Stimulated activated CD4-positive, alpha-beta T cell treated with anti-CD3 and anti-CD28 coated beads, Interleukin-4, amount 100 ng/mL, for 4 hours (primary cell): ENCODE results near the gene WDTC1.

Experiments
- DNase-seq, 2 experiments: peaks; one replicate each; pipeline ENCODE4 v3.0.0-alpha.2; 2020

Gene WDTC1

DNA sequence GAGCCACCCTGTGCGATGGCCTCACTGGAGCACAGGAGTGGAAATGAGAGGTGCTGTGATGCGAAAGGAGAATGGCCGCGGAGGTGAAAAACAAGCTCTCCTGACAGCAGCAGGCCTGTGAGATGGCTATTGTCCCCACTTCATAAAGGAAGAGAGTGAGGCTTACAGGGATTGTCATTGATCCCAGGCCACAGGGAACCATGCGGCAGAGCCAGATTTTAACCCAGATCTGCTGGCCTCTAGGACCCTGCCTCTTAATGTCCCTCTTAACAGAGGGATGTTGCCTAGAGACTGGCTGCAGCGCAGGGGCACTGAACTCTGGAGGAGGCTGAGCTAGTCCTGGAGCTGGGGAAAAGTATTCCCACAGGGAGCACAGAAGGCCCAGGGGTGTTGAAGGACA lies 104.3 kb downstream of the WDTC1 start:
- DNase-seq, result no peak

DNA sequence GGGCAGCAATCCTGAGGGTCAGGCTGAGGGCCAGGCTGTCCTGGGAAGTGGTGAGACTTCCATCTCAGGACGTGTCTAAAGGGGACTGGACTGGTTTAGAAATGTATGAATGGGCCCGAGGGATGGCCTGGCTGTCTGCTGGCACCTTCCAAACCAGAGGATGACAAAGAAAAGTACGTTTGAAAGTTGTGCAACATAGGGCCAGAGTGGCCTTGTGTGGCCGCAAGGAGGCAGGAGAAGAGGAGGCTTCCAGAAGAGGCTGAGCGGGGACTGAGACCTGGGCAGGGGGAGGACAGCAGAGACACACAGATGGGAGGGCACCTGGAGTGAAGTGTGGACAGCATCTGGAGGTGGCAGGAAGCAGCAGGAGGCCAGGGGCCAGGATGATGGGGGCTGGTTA lies 104.8 kb downstream of the WDTC1 start:
- no peak for DNase-seq

DNA sequence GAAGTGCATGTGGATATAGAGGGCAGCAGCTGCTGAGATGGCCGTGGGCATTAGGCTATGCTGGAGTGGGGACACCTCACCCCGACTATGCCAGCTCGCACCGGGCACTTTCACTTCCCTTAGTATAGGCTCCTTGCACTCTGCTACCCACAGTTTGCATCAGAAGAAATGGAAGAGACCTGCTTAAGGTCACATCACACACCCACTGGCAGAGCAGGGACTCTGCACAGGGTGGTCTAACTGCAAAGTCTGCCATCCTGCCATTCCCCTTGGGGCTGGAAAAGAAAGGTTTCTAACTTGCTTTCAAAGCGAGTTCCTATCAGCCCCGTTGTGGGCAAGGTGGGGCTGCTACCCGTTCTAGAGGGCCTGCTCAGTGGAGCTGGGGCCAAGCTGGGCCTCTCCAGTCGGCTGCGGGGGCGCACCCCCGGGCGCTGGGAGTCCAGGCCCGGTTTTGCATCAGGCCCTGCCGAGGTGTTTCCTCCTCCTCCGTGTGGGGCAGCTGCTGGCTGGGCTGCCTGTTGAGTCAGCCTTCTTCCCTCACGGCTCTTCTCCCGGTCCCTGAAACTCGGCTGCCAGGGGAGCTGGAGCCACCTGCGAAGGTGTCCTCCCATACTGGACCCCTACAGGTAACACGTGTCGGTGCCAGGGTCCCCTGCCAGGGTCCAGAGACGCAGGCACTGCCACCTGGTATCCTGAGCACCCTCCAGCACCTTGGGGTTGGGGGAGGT lies 107.3 kb downstream of the WDTC1 start, which contains the start of gene SYTL1:
SYTL1 (plus strand) TSS at position 498 of the 728 bp plus-strand sequence. CDS start 3,313 bp downstream, outside the sequence.
- DNase-seq, result peak; percentile 48 to 49

DNA sequence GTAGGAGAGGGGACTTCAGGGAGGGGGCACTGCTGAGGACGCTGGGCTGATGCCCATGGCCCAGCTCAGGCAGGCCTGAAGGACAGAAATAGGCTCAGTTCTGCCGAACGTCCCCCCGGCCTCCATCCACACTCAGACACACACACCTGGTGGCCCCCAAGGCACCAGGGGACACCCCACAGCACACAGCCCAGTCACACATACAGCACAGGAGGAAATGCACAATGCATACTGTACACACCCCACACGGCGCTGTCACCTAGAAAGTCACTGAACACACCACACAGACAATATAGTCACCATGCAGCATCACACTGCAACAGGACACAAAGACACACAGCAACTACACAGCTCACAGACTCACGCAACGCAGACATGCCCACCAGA lies 108.0 kb downstream of the WDTC1 start:
- DNase-seq, result peak; percentile 27 to 32

DNA sequence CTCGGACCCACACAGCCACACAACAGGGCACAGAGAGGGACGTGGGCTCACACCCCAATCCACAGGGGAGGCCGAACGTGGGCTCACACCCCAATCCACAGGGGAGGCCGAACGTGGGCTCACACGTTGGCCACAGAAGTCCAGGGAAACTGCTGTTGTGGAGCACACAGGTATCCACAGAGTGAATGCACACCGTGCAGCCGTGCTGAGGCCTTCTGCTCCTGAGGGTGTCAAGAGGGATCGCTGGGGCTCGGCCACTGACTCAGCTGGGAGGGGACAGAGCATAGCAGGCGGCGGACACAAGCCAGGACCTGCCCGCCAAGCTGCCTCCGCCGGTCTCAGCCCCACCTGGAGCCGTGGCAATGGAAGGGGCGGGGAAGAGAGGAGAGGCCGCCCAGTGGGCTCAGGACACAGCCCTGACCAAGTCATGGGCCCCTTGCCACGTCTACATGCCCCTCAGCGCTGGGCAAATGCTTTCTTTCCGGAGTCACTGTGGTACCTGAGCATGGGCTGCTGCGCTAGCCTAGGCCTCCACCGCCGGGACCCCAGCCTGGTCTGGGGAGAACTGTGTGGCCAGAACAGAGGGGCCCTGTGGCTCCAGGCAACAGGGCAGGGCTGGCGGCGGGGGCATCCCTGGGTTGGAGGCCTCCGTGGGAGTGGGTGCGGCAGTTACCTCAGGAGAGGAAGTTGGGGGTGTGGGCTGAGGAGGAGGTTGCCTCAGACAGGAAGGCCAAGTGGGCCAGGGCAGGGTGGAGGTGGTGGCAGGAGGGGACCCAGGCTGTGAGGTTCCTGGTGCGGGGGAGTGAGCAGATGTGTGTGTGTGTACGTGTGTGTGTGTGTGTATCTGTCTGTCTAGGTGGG lies 108.6 kb downstream of the WDTC1 start:
- peak; percentile 54 to 85 for DNase-seq

DNA sequence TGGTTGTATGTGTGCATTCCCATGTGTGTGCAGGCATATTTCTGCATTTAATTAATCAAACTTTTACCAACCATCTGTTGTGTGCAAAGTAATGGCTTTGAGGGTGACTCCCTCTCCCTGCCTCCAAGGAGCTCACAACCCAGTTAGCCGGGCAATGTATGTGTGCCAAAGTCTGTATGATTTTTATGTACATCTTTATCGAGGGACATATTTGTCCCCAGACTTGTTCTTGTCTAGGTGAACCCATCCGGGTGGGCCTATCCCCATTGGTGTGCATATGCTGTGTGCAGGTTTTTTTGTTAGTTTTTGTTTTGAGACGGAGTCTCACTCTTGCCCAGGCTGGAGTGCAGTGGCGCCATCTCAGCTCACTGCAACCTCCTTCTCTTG lies 109.2 kb downstream of the WDTC1 start:
- DNase-seq, result no peak

DNA sequence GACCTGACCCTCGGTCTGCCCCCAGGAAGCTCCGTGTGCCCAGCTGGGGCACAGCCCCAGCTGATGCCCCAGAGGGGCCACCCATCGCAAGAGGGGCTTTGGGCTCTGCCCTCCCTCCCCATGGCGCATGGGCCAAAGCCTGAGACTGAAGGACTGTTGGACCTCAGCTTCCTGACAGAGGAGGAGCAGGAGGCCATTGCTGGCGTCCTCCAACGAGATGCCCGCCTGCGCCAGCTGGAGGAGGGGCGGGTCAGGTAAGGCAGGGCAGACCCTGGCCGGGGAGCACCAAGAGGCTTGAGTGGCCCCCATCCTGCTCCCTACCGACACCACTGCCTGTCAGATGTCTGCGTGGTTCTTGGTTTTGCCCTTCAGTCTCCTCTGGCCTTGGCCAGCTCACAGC lies 110.8 kb downstream of the WDTC1 start:
- DNase-seq, result no peak

DNA sequence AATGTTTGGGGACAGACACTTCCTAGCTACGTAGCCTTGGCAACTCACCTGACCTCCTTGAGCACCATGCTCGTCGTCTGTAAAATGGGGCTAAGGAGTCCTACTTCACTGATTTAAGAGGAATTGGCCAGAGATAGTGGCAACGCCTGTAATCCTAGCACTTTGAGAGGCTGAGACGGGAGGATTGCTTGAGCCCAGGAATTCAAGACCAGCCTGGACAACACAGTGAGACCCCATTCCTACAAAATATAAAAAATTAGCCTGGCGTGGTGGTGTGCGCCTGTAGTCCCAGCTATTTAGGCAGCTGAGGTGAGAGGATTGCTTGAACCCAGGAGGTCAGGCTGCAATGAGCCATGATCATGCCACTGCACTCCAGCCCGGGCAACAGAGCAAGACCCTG lies 111.9 kb downstream of the WDTC1 start:
- no peak for DNase-seq

DNA sequence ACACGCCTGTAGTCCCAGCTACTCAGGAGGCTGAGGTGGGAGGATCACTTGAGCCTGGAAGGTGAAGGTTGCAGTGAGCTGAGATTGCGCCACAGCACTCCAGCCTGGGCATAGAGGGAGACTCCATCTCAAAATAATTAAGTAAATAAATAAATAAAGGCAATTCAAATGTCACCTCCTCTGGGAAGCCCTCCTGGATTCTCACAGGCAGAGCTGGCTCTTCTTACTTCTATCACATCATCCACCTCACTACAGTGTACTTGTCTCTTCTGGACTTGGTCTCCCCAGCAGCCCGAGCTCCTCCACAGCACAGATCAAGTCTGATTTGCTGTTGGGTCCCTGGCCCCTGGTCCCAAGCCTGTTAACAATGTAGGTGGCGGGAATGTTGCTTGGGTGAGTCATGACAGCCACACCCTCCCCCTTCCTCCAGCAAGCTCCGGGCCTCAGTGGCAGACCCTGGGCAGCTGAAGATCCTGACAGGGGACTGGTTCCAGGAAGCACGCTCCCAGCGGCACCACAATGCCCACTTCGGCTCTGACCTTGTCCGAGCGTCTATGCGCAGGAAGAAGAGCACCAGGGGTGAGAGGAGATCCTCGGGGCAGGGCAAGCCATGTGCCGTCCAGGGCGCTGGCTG lies 112.7 kb downstream of the WDTC1 start:
- DNase-seq, result no peak

DNA sequence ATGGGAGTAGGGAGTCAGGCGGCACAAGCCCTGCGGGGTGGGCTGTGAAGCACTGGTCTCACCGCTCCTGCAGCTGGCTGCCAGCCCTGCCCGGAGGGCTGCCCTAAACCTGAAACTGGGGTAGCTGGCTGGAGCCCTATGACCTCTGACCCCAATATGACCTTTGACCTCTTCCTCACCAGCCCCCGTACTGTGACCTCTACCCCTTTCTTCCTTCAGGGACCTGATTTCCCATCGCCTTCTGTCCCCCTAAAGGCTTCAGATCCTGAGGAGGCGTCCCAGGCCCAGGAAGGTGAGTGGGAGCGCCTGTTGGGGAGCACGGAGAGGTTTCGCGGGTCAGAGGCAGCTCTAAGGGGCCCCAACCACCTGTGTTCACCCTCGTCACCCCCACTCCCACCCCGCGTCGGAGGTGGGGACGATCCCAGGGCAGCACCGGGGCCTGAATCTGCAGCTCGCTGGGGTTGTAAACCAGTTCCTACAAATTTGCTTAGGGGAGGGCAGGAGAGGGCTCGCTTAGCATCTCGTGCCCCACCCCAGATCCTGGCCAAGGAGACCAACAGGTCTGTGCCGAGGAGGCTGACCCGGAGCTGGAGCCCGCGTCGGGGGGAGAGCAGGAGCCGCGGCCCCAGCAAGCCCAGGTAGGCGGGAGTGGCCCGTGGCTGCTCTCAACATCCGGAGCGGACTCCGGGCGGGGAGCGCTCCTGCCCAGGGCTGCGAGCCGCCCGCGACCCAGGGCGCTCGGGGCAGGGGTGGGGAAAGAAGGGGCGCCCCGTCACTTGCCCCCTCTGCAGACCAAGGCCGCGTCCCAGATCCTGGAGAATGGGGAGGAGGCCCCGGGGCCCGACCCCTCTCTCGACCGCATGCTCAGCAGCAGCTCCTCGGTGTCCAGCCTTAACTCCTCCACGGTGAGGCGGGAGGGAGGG lies 114.7 kb downstream of the WDTC1 start:
- peak in 1 of 2 experiments; percentile 27 for DNase-seq

DNA sequence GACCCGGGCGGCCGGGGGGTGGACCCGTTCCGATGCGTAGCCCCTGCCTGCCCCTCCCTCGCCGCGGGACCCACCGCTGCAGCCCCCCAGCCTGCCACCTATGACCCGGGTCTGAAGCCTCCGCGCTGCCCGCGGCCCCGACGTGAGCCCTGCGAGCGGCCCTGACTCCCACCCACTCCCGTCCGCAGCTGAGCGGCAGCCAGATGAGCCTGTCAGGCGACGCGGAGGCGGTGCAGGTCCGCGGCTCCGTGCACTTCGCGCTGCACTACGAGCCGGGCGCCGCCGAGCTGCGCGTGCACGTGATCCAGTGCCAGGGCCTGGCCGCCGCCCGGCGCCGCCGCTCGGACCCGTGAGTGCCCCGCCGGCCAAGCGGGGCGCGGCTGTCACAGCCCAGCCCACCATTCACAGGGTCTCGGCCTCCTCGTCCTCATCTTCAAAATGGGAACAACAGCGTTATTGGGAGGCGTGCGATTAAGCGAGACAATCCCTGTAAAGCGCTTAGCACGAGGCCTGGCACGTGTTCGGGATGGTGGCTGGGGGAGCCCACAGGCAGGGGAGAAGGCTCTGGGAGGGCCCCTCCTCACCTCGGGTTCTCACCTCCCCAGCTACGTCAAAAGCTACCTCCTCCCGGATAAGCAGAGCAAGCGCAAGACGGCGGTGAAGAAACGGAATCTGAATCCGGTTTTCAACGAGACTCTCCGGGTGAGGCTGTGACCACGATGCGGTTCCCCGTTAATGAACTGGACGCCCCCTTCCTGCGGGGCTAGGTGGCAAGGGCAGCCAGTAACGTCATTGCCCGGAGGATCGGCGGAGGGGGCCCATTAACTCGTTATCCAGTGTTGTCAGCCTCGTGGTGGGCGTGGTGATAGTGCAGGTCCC lies 115.6 kb downstream of the WDTC1 start:
- DNase-seq, result no peak

DNA sequence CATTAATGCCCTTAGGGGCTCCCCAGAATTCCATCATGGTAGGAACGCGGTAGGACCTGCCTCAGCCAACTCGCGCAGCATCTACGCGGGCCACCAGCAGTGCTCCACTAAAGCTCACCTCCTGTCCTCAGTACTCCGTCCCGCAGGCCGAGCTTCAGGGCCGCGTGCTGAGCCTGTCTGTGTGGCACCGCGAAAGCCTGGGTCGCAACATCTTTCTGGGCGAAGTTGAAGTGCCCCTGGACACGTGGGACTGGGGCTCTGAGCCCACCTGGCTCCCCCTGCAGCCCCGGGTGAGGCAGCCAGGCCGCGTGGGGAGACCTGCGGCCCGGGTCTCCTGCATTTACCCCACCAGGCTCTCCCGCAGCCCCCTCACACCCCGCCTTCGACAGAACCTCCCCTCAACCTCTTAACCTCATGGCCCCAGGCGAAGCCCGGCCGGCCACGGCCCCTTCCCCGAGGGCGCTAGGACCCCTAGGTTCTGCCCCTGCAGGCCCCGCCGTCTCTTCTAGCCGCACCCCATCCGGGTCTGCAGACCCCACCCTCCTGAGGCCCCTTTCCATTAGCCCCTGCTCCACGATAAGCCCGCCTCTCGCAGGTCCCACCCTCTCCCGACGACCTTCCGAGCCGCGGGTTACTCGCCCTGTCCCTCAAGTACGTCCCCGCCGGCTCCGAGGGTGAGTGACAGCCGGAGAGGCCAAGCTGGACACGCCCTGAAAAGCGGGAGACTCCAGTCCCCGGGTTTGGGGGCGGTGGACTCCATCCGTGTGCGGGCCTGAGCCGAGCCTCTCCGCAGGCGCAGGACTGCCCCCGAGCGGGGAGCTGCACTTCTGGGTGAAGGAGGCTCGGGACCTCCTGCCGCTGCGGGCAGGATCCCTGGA lies 116.5 kb downstream of the WDTC1 start:
- no peak for DNase-seq

DNA sequence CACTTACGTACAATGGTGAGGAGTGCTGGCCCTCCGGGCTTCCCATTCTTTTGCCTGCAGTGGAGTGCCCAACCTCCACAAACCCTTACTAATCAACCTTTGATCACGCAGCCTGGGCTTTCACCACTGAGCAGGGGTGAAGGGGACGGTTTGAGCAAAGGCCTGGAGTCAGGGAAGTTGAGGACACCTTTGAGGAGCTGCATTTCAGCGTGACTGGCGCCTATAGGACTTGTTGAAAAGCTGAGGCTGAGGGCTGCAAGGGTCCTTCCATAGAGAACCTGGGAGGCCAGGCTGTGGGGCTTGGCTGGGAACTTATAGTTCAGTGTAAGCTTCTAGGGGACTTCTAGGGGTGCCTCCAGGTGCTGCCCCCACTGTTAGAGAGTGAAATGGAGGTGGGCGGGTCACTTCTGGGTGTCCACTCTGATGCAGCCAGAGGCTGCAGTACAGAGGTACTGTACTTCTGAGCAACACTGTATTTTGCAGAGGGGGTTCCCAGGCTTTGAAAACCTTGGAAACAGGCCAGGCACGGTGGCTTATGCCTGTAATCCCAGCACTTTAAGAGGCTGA lies 117.2 kb downstream of the WDTC1 start:
- no peak for DNase-seq

DNA sequence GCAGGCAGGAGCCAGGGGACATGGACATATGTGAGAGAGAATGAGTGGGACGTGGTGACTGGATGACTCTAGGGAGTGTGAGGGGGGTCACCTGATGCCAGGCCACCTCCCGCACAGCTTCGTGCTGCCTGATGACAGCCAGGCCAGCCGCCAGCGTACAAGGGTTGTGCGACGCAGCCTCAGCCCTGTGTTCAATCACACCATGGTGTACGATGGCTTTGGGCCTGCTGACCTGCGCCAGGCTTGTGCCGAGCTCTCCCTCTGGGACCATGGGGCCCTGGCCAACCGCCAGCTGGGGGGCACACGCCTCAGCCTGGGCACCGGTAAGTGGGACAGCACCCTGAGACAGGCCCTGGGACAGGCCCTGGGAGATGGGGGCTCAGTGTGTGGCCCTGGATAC lies 118.7 kb downstream of the WDTC1 start:
- DNase-seq, result no peak

DNA sequence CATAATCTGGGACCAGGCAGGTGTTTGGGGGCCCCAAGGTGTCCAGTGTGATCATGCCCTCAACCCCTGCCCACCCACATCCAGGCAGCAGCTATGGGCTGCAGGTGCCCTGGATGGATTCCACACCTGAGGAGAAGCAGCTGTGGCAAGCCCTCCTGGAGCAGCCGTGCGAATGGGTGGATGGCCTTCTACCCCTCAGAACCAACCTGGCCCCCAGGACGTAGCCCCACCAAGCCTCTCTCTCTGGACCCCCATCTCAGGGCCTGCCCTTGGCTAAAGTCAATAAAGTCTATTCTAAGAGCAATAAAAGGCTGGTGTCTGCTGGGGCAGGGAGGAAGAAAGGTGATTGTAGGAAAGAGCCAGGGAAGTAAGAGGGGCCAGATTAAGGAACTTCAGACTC lies 119.2 kb downstream of the WDTC1 start:
- DNase-seq, result no peak

DNA sequence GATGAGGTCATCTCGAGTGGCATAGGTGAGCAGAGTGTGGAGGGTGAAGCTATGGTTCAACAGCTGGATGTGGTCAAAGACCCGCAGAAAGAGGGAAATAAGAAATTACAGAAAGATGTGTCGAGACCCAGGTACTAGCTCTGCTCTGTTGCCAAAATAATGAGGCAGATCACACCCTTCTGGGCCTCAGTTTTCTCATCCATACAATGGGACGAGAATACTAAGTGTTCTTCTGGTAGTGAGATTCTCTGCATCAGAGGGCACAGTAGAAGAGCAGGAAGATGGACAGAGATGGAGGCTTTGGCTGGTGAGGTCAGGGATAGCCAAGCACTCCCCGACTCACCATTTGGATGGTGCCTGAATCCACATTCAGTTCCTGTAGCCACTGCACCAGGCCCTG lies 121.3 kb downstream of the WDTC1 start:
- DNase-seq, result no peak

DNA sequence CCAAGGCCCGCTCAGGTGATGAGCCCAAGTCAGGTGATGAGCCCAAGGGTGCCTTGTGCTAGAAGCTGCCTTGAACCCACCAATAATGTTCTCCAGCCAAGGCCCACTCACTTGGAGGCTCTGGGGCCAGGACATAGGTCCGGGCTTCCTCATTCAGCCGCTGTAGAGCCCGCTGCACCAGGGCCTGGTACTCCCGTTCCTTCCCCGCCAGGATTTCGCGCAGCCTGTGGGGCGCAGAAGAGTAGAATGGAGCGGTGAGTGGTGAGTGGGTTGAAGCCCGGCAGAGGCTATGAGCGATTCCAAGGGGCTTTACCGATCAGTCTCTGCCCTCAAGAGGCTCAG lies 121.8 kb downstream of the WDTC1 start:
- no peak for DNase-seq

DNA sequence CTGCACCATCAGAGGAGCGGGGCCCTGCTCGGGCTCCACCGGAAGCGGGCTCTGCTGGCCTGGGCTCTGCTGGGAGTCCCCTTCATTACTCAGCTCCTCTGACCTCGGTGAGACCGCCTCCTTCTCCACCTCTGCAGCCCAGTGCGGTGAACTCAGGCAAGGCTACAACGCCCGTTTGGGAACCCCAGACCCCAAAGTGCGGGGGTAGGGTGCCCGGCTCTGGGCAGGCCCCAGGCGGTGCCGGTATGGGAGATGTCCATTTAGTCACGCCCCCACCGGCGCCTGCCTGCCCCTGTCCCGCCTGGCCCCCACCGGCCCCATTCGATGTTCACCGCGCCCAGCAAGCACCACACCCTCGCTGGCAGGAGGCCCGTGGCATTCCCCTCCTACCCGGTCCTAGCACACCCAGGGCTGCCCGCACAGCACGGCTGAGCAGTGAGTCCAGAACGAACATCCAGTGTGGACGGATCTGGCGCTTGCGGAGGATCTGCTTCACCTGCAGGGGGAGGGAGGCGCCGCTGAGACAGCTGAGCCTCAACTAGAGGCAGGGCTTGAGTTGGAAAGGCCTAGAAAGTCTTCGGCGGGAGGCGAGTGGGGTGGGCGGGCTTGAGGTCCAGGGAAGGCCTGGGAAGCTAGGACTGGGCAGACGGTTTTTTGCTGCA lies 122.3 kb downstream of the WDTC1 start:
- DNase-seq, result peak; percentile 38 to 39

DNA sequence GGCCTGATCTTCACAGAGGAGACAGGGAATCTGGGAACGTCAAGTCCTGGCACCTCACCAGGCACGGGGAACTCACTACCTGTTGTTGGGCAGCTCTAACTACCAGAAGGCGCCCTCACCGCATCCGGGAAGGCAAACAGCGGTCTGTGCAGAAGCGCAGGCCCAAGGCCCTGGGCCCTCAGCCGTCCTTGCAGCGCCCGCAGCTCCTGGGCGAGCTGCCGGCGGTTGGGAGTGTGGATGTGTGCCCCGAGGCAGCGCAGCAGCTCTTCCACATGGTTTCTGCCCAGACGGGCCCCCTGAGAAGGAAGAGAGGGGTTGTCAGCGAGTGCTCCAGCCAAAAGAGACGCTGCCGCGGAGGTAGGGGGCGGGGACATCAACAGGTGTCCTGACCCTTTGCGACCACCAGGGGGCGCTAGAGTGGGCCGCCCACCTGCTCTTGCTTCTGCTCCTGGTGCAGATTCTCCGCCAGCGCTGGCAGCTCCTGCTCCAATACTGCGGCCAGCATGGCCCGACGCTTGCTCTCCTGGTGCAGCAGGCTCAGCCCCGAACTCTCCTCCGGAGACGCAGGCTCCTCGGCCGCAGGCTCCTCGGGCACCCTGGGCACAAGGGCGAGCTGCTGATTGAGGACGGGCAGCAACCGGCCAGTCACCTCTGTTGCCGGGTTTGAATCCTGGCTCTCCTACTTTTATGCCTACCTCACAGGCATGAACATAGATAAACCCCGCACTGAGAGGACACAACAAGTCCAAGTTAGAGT lies 123.0 kb downstream of the WDTC1 start:
- DNase-seq, result peak; percentile 74 to 76
